ENCODE data around the gene MAP2K3. TPM values are rescaled to one million over a fixed set of nuclear protein-coding genes. Genes with fewer than 3 reads are reported as not detected.

MAP2K3 gene
- total RNA-seq, 4 donors from 2014 or later: 17.5 to 39.0 (median 21.6) TPM

GRCh38 chr17:21286066-21286770, 1.7 kb downstream of the MAP2K3 start:
- peak overlapping the region; percentile 60 to 94 (median 90) for H3K27ac ChIP-seq
- DNase-seq (ENCODE audit: low spot score in 2 of 2): peak; percentile 80 to 87
- no peaks in the 10 kb centered on the region for H3K36me3 ChIP-seq
- peaks cover 0 to 61% (median 42%) of the 10 kb centered on the region in 4 donors for H3K4me1 ChIP-seq
- H3K27me3 ChIP-seq: no peaks in the 10 kb centered on the region
- 7 to 9% methylated on average over 14 to 16 of the region's 16 CpGs for WGBS, 2 donors
- no peaks in the 10 kb centered on the region for H3K9me3 ChIP-seq
- TF ChIP-seq EP300 (IDR thresholded peaks at IDR 0.05): peak; percentile 21 to 87
- peak; percentile 27 to 35 for TF ChIP-seq POLR2A (IDR thresholded peaks at IDR 0.05)
- peak in 1 of 5 experiments; percentile 8 for TF ChIP-seq CTCF (IDR thresholded peaks at IDR 0.05)
- H3K4me3 ChIP-seq: peak overlapping the region; percentile 62 to 93 (median 88)

- no peak for TF ChIP-seq POLR2A (IDR thresholded peaks at IDR 0.05)
- no peak for TF ChIP-seq EP300 (IDR thresholded peaks at IDR 0.05)
- TF ChIP-seq CTCF (IDR thresholded peaks at IDR 0.05): no peak
- H3K27ac ChIP-seq: peak overlapping the region; percentile 60 to 94 (median 90)
- H3K9me3 ChIP-seq: no peaks in the 10 kb centered on the region
- peak overlapping the region; percentile 62 to 93 (median 88) for H3K4me3 ChIP-seq
- no peaks in the 10 kb centered on the region for H3K36me3 ChIP-seq
- DNase-seq (ENCODE audit: low spot score in 2 of 2): no peak
- no peaks in the 10 kb centered on the region for H3K27me3 ChIP-seq
- WGBS, 2 donors: 41 to 56% methylated on average over 9 of the region's 9 CpGs
- H3K4me1 ChIP-seq: peaks cover 0 to 69% (median 42%) of the 10 kb centered on the region in 4 donors
Observed at GRCh38 chr17:21286909-21287702, 2.6 kb downstream of the MAP2K3 start.

- Histone ChIP-seq H3K4me1 (peaks cover 0 to 69% (median 42%) of the 10 kb centered on the region in 4 donors), H3K36me3 (peaks cover 0 to 3% (median 0%) of the 10 kb centered on the region in 3 donors), H3K27me3 (no peaks in the 10 kb centered on the region), H3K4me3 (peak overlapping the region; percentile 5 to 93 (median 76)), H3K27ac (peak overlapping the region; percentile 60 to 94 (median 90)), H3K9me3 (no peaks in the 10 kb centered on the region)
- 2 to 8% methylated on average over 11 to 17 of the region's 18 CpGs for WGBS, 2 donors
- TF ChIP-seq CTCF (IDR thresholded peaks at IDR 0.05): peak in 1 of 5 experiments; percentile 31
- TF ChIP-seq POLR2A (IDR thresholded peaks at IDR 0.05): peak in 1 of 2 donors; percentile 27
- TF ChIP-seq EP300 (IDR thresholded peaks at IDR 0.05): peak; percentile 96
- DNase-seq (ENCODE audit: low spot score in 2 of 2): peak; percentile 88
Observed at GRCh38 chr17:21287703-21288449, 3.4 kb downstream of the MAP2K3 start.

- Histone ChIP-seq H3K9me3 (no peaks in the 10 kb centered on the region), H3K36me3 (peaks cover 0 to 3% (median 0%) of the 10 kb centered on the region in 3 donors), H3K27me3 (no peaks in the 10 kb centered on the region), H3K4me1 (peaks cover 0 to 66% (median 40%) of the 10 kb centered on the region in 4 donors), H3K4me3 (peak overlapping the region in 2 of 4 donors; percentile 62 to 90), H3K27ac (peak overlapping the region; percentile 60 to 94 (median 90))
- WGBS, 2 donors: 60 to 61% methylated on average over 4 to 6 of the region's 6 CpGs
- TF ChIP-seq POLR2A (IDR thresholded peaks at IDR 0.05): no peak
- no peak for TF ChIP-seq EP300 (IDR thresholded peaks at IDR 0.05)
- no peak for TF ChIP-seq CTCF (IDR thresholded peaks at IDR 0.05)
- DNase-seq (ENCODE audit: low spot score in 2 of 2): no peak
Observed at GRCh38 chr17:21288571-21289017, 4.1 kb downstream of the MAP2K3 start.

Measured in tibial nerve (tissue), 4 donors.